Measurements from ENCODE around the gene DOCK1. TPM values are rescaled to one million over a fixed set of nuclear protein-coding genes. Genes with fewer than 3 reads are reported as not detected.

Gene DOCK1
- total RNA-seq, 2 donors from 2014 or later = 52.9 to 76.7 TPM

DNA sequence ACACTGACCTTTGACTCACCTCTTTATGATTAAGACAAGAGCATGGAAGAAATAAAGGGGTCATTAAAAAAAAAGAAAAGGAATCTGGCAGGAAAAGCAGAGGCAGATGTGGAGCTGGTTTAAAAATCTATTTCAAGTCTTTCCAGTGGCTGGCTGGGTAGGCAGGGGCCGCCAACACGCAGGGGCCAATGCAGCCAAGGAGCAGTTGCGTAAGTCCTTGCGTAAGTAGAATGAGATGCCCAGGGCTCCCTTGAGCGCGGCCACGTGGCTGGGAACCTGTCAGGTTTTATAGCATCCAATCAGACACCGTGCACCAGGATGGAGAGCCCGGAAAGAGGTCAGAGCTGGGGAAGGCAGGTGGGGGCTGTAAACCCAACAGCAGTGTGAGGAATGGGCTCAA lies 414.9 kb downstream of the DOCK1 start:
- Histone ChIP-seq H3K4me1 (ENCODE audit: control insufficient read depth in 1 of 2, low read depth in 2 of 2) (peaks cover 0 to 13% of the 10 kb centered on the region in 2 donors), H3K9me3 (no peaks in the 10 kb centered on the region), H3K4me3 (no peak overlapping the region), H3K27ac (no peak overlapping the region), H3K36me3 (no peaks in the 10 kb centered on the region), H3K27me3 (replicated peaks; ENCODE audit: insufficient read depth) (no peaks in the 10 kb centered on the region)
- ATAC-seq (ENCODE audit: insufficient number of reproducible peaks, low FRiP score, low read depth) (no peak), DNase-seq (ENCODE audit: low spot score) (no peak)
- TF ChIP-seq, protein P1, sequence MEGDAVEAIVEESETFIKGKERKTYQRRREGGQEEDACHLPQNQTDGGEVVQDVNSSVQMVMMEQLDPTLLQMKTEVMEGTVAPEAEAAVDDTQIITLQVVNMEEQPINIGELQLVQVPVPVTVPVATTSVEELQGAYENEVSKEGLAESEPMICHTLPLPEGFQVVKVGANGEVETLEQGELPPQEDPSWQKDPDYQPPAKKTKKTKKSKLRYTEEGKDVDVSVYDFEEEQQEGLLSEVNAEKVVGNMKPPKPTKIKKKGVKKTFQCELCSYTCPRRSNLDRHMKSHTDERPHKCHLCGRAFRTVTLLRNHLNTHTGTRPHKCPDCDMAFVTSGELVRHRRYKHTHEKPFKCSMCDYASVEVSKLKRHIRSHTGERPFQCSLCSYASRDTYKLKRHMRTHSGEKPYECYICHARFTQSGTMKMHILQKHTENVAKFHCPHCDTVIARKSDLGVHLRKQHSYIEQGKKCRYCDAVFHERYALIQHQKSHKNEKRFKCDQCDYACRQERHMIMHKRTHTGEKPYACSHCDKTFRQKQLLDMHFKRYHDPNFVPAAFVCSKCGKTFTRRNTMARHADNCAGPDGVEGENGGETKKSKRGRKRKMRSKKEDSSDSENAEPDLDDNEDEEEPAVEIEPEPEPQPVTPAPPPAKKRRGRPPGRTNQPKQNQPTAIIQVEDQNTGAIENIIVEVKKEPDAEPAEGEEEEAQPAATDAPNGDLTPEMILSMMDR (IDR thresholded peaks at IDR 0.05) = no peak

DNA sequence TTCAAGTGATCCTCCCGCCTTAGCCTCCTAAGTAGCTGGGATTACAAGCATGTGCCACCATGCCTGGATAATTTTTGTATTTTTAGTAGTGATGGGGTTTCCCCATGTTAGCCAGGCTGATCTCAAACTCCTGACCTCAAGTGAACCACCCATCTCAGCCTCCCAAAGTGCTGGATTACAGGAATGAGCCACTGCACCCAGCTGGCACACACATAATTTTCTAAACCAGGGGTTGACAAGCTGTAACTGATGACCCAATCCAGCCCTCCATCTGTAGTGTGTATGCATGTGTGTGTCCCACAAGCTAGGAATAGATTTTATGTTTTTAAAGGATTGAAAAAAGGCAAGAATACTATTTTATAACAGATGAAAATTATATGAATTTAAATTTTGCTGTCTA lies 417.1 kb downstream of the DOCK1 start:
- TF ChIP-seq, protein P1 (IDR thresholded peaks at IDR 0.05) = no peak

DNA sequence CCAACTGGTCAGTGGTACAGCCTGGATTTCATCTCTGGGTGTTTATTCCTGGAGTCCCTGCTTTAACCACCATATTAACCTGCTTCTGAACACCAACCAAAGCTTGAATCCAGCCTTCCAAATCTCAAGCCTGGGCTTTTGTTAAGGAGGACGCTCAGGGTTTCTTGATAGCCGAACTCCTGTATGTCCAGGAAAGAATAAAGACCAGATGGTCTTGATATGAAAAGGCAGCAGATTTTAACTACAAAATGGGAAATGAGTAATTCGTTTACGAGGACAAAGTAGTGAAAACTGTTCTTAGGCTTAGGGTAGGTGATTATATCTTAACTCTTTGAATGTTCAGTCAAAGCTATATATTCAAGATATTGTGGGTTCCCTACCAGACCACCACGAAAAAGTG lies 420.3 kb downstream of the DOCK1 start:
- H3K27me3 ChIP-seq (replicated peaks; ENCODE audit: insufficient read depth) = no peaks in the 10 kb centered on the region
- ATAC-seq (ENCODE audit: insufficient number of reproducible peaks, low FRiP score, low read depth) = no peak
- TF ChIP-seq, protein P1 (IDR thresholded peaks at IDR 0.05) = no peak
- no peak for DNase-seq (ENCODE audit: low spot score)
- H3K4me3 ChIP-seq = no peak overlapping the region
- no peak overlapping the region for H3K27ac ChIP-seq
- H3K36me3 ChIP-seq = no peaks in the 10 kb centered on the region
- no peaks in the 10 kb centered on the region for H3K9me3 ChIP-seq
- H3K4me1 ChIP-seq (ENCODE audit: control insufficient read depth in 1 of 2, low read depth in 2 of 2) = no peaks in the 10 kb centered on the region

More for the DNA sequence above, 417.1 kb downstream of the DOCK1 start:
- no peak for ATAC-seq (ENCODE audit: insufficient number of reproducible peaks, low FRiP score, low read depth)
- DNase-seq (ENCODE audit: low spot score) = no peak
- H3K4me3 ChIP-seq = no peak overlapping the region
- H3K36me3 ChIP-seq = no peaks in the 10 kb centered on the region
- no peaks in the 10 kb centered on the region for H3K27me3 ChIP-seq (replicated peaks; ENCODE audit: insufficient read depth)
- H3K27ac ChIP-seq = no peak overlapping the region
- H3K4me1 ChIP-seq (ENCODE audit: control insufficient read depth in 1 of 2, low read depth in 2 of 2) = no peaks in the 10 kb centered on the region
- no peaks in the 10 kb centered on the region for H3K9me3 ChIP-seq

DNA sequence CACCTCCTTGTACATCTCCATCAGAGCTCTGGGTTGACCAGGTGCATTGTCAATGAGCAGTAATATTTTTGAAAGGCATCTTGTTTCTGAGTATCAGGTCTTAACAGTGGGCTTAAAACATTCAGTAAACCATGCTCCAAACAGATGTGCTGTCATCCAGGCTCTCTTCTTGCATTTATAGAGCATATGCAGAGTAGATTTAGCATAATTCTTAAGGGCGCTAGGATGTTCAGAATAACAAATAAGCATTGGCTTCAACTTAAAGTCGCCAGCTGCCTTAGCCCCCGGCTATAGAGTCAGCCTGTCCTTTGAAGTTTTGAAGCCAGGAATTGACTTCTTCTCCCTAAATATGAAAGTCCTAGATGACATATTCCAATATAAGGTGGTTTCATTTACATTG lies 421.7 kb downstream of the DOCK1 start:
- H3K4me3 ChIP-seq = no peak overlapping the region
- H3K36me3 ChIP-seq = no peaks in the 10 kb centered on the region
- no peak for DNase-seq (ENCODE audit: low spot score)
- no peaks in the 10 kb centered on the region for H3K9me3 ChIP-seq
- no peak overlapping the region for H3K27ac ChIP-seq
- no peaks in the 10 kb centered on the region for H3K27me3 ChIP-seq (replicated peaks; ENCODE audit: insufficient read depth)
- no peaks in the 10 kb centered on the region for H3K4me1 ChIP-seq (ENCODE audit: control insufficient read depth in 1 of 2, low read depth in 2 of 2)
- TF ChIP-seq, protein P1 (IDR thresholded peaks at IDR 0.05) = no peak
- ATAC-seq (ENCODE audit: insufficient number of reproducible peaks, low FRiP score, low read depth) = no peak

DNA sequence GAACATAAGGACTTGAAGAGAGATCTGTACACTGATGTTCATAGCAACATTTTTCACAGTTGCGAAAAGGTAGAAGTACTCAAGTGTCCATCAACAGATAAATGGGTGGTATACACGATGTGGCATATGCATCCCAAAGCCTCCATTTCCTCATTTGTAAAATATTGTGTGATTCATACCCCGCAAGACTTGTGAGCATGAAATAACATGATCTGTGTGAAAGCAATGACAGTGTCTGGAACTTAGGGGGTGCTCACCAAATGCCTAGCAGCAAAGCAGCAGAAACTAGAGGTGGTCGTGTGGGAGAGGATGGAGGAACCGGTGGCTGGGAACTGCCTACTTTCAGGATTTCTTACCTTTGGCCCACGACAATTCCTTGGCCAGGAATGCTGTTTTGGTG lies 426.5 kb downstream of the DOCK1 start:
- H3K27me3 ChIP-seq (replicated peaks; ENCODE audit: insufficient read depth) = no peaks in the 10 kb centered on the region
- TF ChIP-seq, protein P1 (IDR thresholded peaks at IDR 0.05) = no peak
- H3K4me1 ChIP-seq (ENCODE audit: control insufficient read depth in 1 of 2, low read depth in 2 of 2) = no peaks in the 10 kb centered on the region
- no peak overlapping the region for H3K27ac ChIP-seq
- no peaks in the 10 kb centered on the region for H3K36me3 ChIP-seq
- H3K4me3 ChIP-seq = no peak overlapping the region
- H3K9me3 ChIP-seq = no peaks in the 10 kb centered on the region
- ATAC-seq (ENCODE audit: insufficient number of reproducible peaks, low FRiP score, low read depth) (no peak), DNase-seq (ENCODE audit: low spot score) (no peak)
